Subcutaneous adipose tissue (tissue), 4 donors: ENCODE measurements around the gene TMEM63B. TPM values are rescaled to one million over a fixed set of nuclear protein-coding genes. Genes with fewer than 3 reads are reported as not detected.

Experiments used
- total RNA-seq, 4 donors: library from RNA; depleted of rRNA; stranded (reverse); fragments of >200 nt; gene quantifications; one replicate each; pipeline ENCODE4 v1.1.0, GENCODE V29; 2016
- TF ChIP-seq, protein P1 (sequence below): fragments of 450-650 bp; IDR thresholded peaks from one replicate; pipeline ENCODE4 v1.5.1; 2016; ENCODE audit warnings: low read depth, mild to moderate bottlenecking, control low read depth, antibody characterized with exemption, moderate library complexity

TMEM63B gene
- total RNA-seq, 4 donors from 2014 or later, result 11.9 to 15.3 (median 14.9) TPM

DNA sequence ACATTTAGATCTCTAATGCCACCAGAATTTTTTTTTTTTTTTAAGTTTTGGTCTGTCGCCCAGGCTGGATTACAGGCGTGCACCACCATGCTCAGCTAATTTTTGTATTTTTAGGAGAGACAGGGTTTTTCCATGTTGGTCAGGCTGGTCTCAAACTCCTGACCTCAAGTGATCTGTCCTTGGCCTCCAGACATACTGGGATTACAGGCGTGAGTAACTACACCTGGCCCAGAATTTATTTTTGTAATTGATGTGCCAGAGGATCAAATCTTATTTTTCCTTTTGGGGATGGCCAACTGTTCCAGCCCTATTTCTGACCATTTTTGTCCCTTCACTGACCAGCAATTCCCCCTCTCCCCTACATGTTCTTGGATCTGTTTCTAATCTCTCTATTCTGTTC is 71.3 kb downstream of the TMEM63B start:
- TF ChIP-seq, protein P1, sequence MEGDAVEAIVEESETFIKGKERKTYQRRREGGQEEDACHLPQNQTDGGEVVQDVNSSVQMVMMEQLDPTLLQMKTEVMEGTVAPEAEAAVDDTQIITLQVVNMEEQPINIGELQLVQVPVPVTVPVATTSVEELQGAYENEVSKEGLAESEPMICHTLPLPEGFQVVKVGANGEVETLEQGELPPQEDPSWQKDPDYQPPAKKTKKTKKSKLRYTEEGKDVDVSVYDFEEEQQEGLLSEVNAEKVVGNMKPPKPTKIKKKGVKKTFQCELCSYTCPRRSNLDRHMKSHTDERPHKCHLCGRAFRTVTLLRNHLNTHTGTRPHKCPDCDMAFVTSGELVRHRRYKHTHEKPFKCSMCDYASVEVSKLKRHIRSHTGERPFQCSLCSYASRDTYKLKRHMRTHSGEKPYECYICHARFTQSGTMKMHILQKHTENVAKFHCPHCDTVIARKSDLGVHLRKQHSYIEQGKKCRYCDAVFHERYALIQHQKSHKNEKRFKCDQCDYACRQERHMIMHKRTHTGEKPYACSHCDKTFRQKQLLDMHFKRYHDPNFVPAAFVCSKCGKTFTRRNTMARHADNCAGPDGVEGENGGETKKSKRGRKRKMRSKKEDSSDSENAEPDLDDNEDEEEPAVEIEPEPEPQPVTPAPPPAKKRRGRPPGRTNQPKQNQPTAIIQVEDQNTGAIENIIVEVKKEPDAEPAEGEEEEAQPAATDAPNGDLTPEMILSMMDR, result no peak

DNA sequence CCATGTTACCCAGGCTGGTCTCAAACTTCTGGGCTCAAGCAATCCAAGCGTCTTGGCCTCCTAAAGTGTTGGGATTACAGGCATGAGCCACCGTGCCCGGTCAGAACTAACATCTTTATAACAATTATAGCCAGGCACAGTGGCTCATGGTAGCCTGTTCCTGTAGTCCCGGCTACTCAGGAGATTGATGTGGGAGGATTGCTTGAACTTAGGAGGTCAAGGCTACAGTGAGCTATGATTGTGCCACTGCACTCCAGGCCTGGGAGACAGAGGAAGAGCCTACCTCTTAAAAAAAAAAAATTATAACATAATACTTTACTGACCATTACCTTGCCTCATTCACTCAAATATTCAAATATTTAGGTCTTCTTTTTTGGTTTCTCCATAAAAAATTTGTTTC is 72.5 kb downstream of the TMEM63B start:
- TF ChIP-seq, protein P1, result no peak

- TF ChIP-seq, protein P1, result no peak
Measured at GRCh38 chr6:44201200-44201599, 73.8 kb downstream of the TMEM63B start.

DNA sequence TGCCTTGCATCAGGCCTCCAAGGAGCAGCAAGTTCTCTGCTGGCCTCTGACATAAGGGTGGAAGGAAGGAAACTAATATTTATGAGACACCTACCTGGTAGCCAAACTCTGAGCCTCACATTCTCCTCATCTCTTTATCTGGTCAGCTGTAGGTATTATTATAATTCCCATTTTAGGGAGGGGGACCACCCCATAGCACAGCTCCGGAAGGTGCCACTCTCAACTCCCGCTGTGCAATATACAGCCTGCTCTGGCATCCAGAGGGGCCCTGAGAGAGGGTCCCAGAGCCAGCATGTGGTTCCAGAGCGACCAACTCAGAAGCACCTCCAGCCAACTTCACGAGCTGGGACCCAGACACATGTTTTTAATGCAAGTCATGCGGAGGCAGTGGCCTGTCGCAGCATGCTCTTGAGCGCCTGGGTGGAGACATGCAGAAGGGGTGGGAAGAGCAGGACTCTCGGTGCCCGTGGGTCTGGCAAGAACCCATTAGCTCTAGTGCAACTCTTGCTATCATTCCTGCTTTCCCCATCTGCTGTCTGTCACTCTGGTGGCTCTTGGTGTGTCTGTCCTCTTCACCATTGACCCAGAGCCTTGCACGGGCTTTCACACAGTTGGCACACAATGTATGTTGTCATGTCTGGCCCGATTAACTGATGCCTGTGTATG is 74.4 kb downstream of the TMEM63B start:
- TF ChIP-seq, protein P1, result no peak

- TF ChIP-seq, protein P1, result no peak
Measured at GRCh38 chr6:44202332-44202971, 75.1 kb downstream of the TMEM63B start.

GRCh38 chr6:44202972-44203750 is 75.8 kb downstream of the TMEM63B start:
- TF ChIP-seq, protein P1, result no peak

- TF ChIP-seq, protein P1, result no peak
Measured at GRCh38 chr6:44203955-44204354, 76.6 kb downstream of the TMEM63B start.
